HL-60 (cell line): Measurements from ENCODE around the gene SNAP91.

Source experiments
- CTCF ChIP-seq: IDR thresholded peaks from one replicate; pipeline ENCODE4 v1.5.1; 2011; ENCODE audit warnings: low read length, control low read depth, inconsistent platforms; ENCODE audit not compliant: insufficient read depth
- POLR2AphosphoS5 ChIP-seq: IDR thresholded peaks from 2 replicates; pipeline ENCODE4 v1.6.1; 2012; ENCODE audit warnings: low read depth
- REST ChIP-seq: IDR thresholded peaks from 2 replicates; pipeline ENCODE4 v1.6.1; 2012; ENCODE audit warnings: low read depth; ENCODE audit not compliant: insufficient replicate concordance
- SPI1 ChIP-seq: IDR thresholded peaks from 2 replicates; pipeline ENCODE4 v1.6.1; 2012; ENCODE audit warnings: low read depth, mild to moderate bottlenecking, borderline replicate concordance

GRCh38 chr6:83711958-83712357 is 3.1 kb upstream of the SNAP91 start:
- no peak for TF ChIP-seq CTCF
- TF ChIP-seq POLR2AphosphoS5 = no peak
- no peak for TF ChIP-seq SPI1
- no peak for TF ChIP-seq REST
